HG02678 (cell line): ENCODE results near the gene CC2D1A.

Experiments used
- ATAC-seq: cut with Tn5 transposase; IDR thresholded peaks from one replicate; pipeline ENCODE4 v1.9.1; 2021; ENCODE audit warnings: mild to moderate bottlenecking, moderate library complexity; ENCODE audit not compliant: unreplicated experiment

Gene CC2D1A

GRCh38 chr19:13932911-13933393 is 27.0 kb downstream of the CC2D1A start:
- no peak for ATAC-seq

GRCh38 chr19:13934785-13935109 is 28.7 kb downstream of the CC2D1A start:
- ATAC-seq: no peak

- no peak for ATAC-seq
Measured at GRCh38 chr19:13935765-13936510, 29.9 kb downstream of the CC2D1A start.

- no peak for ATAC-seq
Measured at GRCh38 chr19:13937479-13938300, 31.7 kb downstream of the CC2D1A start.

- no peak for ATAC-seq
Measured at GRCh38 chr19:13938301-13939064, 32.5 kb downstream of the CC2D1A start, which contains the start of gene PODNL1. Gene PODNL1, minus strand, starts transcription at chr19:13938417. Its CDS starts 236 bp downstream, at chr19:13938181.

- no peak for ATAC-seq
Measured at GRCh38 chr19:13942023-13942684, 36.2 kb downstream of the CC2D1A start.

- ATAC-seq: no peak
Measured at GRCh38 chr19:13946414-13946813, 40.4 kb downstream of the CC2D1A start.

- no peak for ATAC-seq
Measured at GRCh38 chr19:13951043-13951442, 45.0 kb downstream of the CC2D1A start.

- peak; percentile 1 for ATAC-seq
Measured at GRCh38 chr19:13951799-13952153, 45.8 kb downstream of the CC2D1A start.

- peak; percentile 98 for ATAC-seq
Measured at GRCh38 chr19:13952154-13952930, 46.3 kb downstream of the CC2D1A start, which contains the start of gene DCAF15. Gene DCAF15, plus strand, starts transcription at chr19:13952509. Its CDS starts 4 bp downstream, at chr19:13952513.

GRCh38 chr19:13952931-13953531 is 47.0 kb downstream of the CC2D1A start:
- ATAC-seq: no peak

GRCh38 chr19:13954185-13954584 is 48.2 kb downstream of the CC2D1A start:
- ATAC-seq: no peak

GRCh38 chr19:13955662-13956364 is 49.8 kb downstream of the CC2D1A start:
- no peak for ATAC-seq

GRCh38 chr19:13956365-13956744 is 50.4 kb downstream of the CC2D1A start:
- no peak for ATAC-seq

- no peak for ATAC-seq
Measured at GRCh38 chr19:13957051-13957450, 51.0 kb downstream of the CC2D1A start.

- ATAC-seq: no peak
Measured at GRCh38 chr19:13958043-13958442, 52.0 kb downstream of the CC2D1A start.

- no peak for ATAC-seq
Measured at GRCh38 chr19:13959141-13959961, 53.4 kb downstream of the CC2D1A start.
